ENCODE results near the gene ZNF775.

The ZNF775 gene

GRCh38 chr7:150335108-150335773, 43.9 kb upstream of the ZNF775 start:
- no peak overlapping the region for H3K27ac ChIP-seq (replicated peaks)
- no peaks in the 10 kb centered on the region for H3K27me3 ChIP-seq (ENCODE audit: insufficient read depth, poor library complexity, severe bottlenecking)
- H3K4me3 ChIP-seq (replicated peaks; ENCODE audit: insufficient read depth, low read length), result no peak overlapping the region
- DNase-seq (ENCODE audit: low read depth in 1 of 2, low spot score in 1 of 2), result no peak
- TF ChIP-seq CTCF (IDR thresholded peaks at IDR 0.05; ENCODE audit: insufficient read depth, low read length) (no peak), SPI1 (IDR thresholded peaks at IDR 0.05; ENCODE audit: borderline replicate concordance, low read depth) (no peak), POLR2AphosphoS5 (IDR thresholded peaks at IDR 0.05; ENCODE audit: low read depth) (no peak), GABPA (IDR thresholded peaks at IDR 0.05; ENCODE audit: low read depth) (no peak)
- TF ChIP-seq, protein P1, sequence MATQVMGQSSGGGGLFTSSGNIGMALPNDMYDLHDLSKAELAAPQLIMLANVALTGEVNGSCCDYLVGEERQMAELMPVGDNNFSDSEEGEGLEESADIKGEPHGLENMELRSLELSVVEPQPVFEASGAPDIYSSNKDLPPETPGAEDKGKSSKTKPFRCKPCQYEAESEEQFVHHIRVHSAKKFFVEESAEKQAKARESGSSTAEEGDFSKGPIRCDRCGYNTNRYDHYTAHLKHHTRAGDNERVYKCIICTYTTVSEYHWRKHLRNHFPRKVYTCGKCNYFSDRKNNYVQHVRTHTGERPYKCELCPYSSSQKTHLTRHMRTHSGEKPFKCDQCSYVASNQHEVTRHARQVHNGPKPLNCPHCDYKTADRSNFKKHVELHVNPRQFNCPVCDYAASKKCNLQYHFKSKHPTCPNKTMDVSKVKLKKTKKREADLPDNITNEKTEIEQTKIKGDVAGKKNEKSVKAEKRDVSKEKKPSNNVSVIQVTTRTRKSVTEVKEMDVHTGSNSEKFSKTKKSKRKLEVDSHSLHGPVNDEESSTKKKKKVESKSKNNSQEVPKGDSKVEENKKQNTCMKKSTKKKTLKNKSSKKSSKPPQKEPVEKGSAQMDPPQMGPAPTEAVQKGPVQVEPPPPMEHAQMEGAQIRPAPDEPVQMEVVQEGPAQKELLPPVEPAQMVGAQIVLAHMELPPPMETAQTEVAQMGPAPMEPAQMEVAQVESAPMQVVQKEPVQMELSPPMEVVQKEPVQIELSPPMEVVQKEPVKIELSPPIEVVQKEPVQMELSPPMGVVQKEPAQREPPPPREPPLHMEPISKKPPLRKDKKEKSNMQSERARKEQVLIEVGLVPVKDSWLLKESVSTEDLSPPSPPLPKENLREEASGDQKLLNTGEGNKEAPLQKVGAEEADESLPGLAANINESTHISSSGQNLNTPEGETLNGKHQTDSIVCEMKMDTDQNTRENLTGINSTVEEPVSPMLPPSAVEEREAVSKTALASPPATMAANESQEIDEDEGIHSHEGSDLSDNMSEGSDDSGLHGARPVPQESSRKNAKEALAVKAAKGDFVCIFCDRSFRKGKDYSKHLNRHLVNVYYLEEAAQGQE (IDR thresholded peaks at IDR 0.05; ENCODE audit: insufficient replicate concordance, low read depth), result no peak

DNA sequence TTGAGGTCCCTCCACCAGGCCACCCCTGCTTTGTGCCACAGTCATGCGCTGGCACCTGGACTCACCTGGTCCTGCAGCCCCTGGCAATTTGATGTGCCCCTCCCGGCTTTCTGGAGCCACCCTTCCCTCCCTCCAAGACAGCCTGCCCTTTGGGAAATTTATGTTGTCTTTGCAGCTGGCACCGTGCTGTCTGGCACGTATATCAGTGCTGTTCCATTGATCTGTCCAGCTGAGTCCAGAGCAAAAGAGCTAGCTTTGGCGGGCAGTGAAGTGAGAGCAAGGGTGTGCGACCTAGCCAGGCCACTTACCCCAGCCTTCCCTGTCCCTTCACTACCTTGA, 43.4 kb upstream of the ZNF775 start:
- TF ChIP-seq, protein P1 (IDR thresholded peaks at IDR 0.05; ENCODE audit: insufficient replicate concordance, low read depth), result no peak
- TF ChIP-seq SPI1 (IDR thresholded peaks at IDR 0.05; ENCODE audit: borderline replicate concordance, low read depth) (no peak), POLR2AphosphoS5 (IDR thresholded peaks at IDR 0.05; ENCODE audit: low read depth) (no peak), CTCF (IDR thresholded peaks at IDR 0.05; ENCODE audit: insufficient read depth, low read length) (no peak), GABPA (IDR thresholded peaks at IDR 0.05; ENCODE audit: low read depth) (no peak)
- Histone ChIP-seq H3K27ac (replicated peaks) (no peak overlapping the region), H3K4me3 (replicated peaks; ENCODE audit: insufficient read depth, low read length) (no peak overlapping the region), H3K27me3 (ENCODE audit: insufficient read depth, poor library complexity, severe bottlenecking) (peaks cover under 1% of the 10 kb centered on the region)
- no peak for DNase-seq (ENCODE audit: low read depth in 1 of 2, low spot score in 1 of 2)

- no peak for DNase-seq (ENCODE audit: low read depth in 1 of 2, low spot score in 1 of 2)
- TF ChIP-seq CTCF (IDR thresholded peaks at IDR 0.05; ENCODE audit: insufficient read depth, low read length) (no peak), SPI1 (IDR thresholded peaks at IDR 0.05; ENCODE audit: borderline replicate concordance, low read depth) (no peak), POLR2AphosphoS5 (IDR thresholded peaks at IDR 0.05; ENCODE audit: low read depth) (no peak), GABPA (IDR thresholded peaks at IDR 0.05; ENCODE audit: low read depth) (no peak)
- TF ChIP-seq, protein P1 (IDR thresholded peaks at IDR 0.05; ENCODE audit: insufficient replicate concordance, low read depth), result no peak
- Histone ChIP-seq H3K27ac (replicated peaks) (no peak overlapping the region), H3K27me3 (ENCODE audit: insufficient read depth, poor library complexity, severe bottlenecking) (peaks cover 4% of the 10 kb centered on the region), H3K4me3 (replicated peaks; ENCODE audit: insufficient read depth, low read length) (no peak overlapping the region)
These were observed 42.4 kb upstream of the ZNF775 start for GRCh38 chr7:150336746-150337145.

Data from HL-60 (cell line).